Uterus (tissue), 2 donors: ENCODE data around the gene GYPC.

ENCODE experiments used
- CTCF ChIP-seq, 4 experiments: fragments of 200-600 bp in 2 of 4; fragments of 450-650 bp in 2 of 4; sonication (generic) in 2 of 4; IDR thresholded peaks; one replicate each; pipeline ENCODE4 v1.5.1; 2016 to 2019; ENCODE audit warnings: antibody characterized with exemption in 4 of 4, mild to moderate bottlenecking in 2 of 4, moderate library complexity in 1 of 4
- POLR2A ChIP-seq, 2 donors: fragments of 450-650 bp; IDR thresholded peaks; one replicate each; pipeline ENCODE4 v1.6.1; 2016; ENCODE audit warnings: antibody characterized with exemption in 2 of 2, mild to moderate bottlenecking in 1 of 2, moderate library complexity in 1 of 2

- TF ChIP-seq CTCF (IDR thresholded peaks at IDR 0.05): no peak
- TF ChIP-seq POLR2A (IDR thresholded peaks at IDR 0.05): no peak
These were observed 18.3 kb downstream of the GYPC start for GRCh38 chr2:126674075-126674744.
